ENCODE results near the gene CDH10.

- no peak for TF ChIP-seq EP300 (conservative IDR thresholded peaks at IDR 0.05; ENCODE audit: poor library complexity, severe bottlenecking)
- TF ChIP-seq CTCF (IDR thresholded peaks at IDR 0.05; ENCODE audit: poor library complexity, severe bottlenecking): no peak
- TF ChIP-seq, protein P1, sequence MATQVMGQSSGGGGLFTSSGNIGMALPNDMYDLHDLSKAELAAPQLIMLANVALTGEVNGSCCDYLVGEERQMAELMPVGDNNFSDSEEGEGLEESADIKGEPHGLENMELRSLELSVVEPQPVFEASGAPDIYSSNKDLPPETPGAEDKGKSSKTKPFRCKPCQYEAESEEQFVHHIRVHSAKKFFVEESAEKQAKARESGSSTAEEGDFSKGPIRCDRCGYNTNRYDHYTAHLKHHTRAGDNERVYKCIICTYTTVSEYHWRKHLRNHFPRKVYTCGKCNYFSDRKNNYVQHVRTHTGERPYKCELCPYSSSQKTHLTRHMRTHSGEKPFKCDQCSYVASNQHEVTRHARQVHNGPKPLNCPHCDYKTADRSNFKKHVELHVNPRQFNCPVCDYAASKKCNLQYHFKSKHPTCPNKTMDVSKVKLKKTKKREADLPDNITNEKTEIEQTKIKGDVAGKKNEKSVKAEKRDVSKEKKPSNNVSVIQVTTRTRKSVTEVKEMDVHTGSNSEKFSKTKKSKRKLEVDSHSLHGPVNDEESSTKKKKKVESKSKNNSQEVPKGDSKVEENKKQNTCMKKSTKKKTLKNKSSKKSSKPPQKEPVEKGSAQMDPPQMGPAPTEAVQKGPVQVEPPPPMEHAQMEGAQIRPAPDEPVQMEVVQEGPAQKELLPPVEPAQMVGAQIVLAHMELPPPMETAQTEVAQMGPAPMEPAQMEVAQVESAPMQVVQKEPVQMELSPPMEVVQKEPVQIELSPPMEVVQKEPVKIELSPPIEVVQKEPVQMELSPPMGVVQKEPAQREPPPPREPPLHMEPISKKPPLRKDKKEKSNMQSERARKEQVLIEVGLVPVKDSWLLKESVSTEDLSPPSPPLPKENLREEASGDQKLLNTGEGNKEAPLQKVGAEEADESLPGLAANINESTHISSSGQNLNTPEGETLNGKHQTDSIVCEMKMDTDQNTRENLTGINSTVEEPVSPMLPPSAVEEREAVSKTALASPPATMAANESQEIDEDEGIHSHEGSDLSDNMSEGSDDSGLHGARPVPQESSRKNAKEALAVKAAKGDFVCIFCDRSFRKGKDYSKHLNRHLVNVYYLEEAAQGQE (IDR thresholded peaks at IDR 0.05; ENCODE audit: borderline replicate concordance): no peak
- TF ChIP-seq POLR2AphosphoS5 (IDR thresholded peaks at IDR 0.05): no peak
- no peak for TF ChIP-seq EZH2 (IDR thresholded peaks at IDR 0.05; ENCODE audit: borderline replicate concordance, insufficient read depth, low read length, poor library complexity, severe bottlenecking)
Observed at GRCh38 chr5:24547132-24547531, 97.6 kb downstream of the CDH10 start.

Measured in neural cell (in vitro differentiated cells).